ENCODE results near the gene SERINC2.

The SERINC2 gene

DNA sequence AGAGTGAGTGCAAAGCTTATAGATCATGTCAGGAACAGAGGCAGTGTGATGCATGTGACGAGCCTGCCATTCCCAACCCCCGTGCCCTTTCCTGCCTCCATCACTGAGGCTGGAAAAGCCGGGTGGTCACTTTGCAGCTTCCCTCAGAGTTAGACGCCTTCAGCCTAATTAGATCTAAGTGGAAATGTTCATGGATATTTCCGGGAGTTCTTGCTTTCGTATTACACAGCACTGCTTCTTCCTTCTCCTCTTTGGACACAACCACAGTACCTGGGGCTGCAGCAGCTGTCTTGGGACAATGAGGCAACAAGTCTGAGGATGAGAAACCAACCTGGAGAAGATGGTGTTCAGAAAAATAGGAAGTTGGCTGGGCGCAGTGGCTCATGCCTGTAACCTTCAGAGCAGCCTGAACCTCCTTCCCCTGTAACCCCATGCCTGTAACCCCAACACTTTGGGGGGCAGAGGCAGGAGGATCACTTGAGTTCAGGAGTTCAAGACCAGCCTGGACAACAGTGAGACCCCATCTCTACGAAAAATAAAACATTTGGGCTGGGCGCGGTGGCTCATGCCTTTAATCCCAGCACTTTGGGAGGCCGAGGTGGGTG lies 24.5 kb downstream of the SERINC2 start:
- H3K27me3 ChIP-seq (ENCODE audit: insufficient read depth, low read length), result no peaks in the 10 kb centered on the region
- H3K9ac ChIP-seq (ENCODE audit: low read depth, low read length), result no peak overlapping the region
- H3K4me3 ChIP-seq (ENCODE audit: low read length), result no peak overlapping the region
- no peaks in the 10 kb centered on the region for H3K9me3 ChIP-seq (ENCODE audit: insufficient read depth, low read depth, low read length)
- no peak overlapping the region for H3K27ac ChIP-seq (ENCODE audit: low read length)
- no peaks in the 10 kb centered on the region for H3K36me3 ChIP-seq (ENCODE audit: insufficient read depth, low read depth, low read length)
- H3K4me1 ChIP-seq (ENCODE audit: insufficient read depth, low read length), result no peaks in the 10 kb centered on the region; the same call in 1 of the 2 replicates

- Histone ChIP-seq H3K27ac (ENCODE audit: low read length) (no peak overlapping the region), H3K4me1 (ENCODE audit: insufficient read depth, low read length) (no peaks in the 10 kb centered on the region; the same call in 1 of the 2 replicates)
Observed at GRCh38 chr1:31439276-31439675, 26.3 kb downstream of the SERINC2 start.

GRCh38 chr1:31441073-31441472 lies 28.1 kb downstream of the SERINC2 start:
- Histone ChIP-seq H3K4me1 (ENCODE audit: insufficient read depth, low read length) (no peaks in the 10 kb centered on the region), H3K27ac (ENCODE audit: low read length) (no peak overlapping the region), H3K36me3 (ENCODE audit: insufficient read depth, low read depth, low read length) (no peaks in the 10 kb centered on the region), H3K9ac (ENCODE audit: low read depth, low read length) (no peak overlapping the region), H3K9me3 (ENCODE audit: insufficient read depth, low read depth, low read length) (peaks cover 11% of the 10 kb centered on the region; the same call in 1 of the 2 replicates), H3K4me3 (ENCODE audit: low read length) (no peak overlapping the region), H3K27me3 (ENCODE audit: insufficient read depth, low read length) (no peaks in the 10 kb centered on the region)

More at GRCh38 chr1:31439276-31439675, 26.3 kb downstream of the SERINC2 start:
- Histone ChIP-seq H3K27me3 (ENCODE audit: insufficient read depth, low read length) (no peaks in the 10 kb centered on the region), H3K9me3 (ENCODE audit: insufficient read depth, low read depth, low read length) (peaks cover 10% of the 10 kb centered on the region; the same call in 1 of the 2 replicates), H3K4me3 (ENCODE audit: low read length) (no peak overlapping the region), H3K36me3 (ENCODE audit: insufficient read depth, low read depth, low read length) (no peaks in the 10 kb centered on the region), H3K9ac (ENCODE audit: low read depth, low read length) (no peak overlapping the region)

DNA sequence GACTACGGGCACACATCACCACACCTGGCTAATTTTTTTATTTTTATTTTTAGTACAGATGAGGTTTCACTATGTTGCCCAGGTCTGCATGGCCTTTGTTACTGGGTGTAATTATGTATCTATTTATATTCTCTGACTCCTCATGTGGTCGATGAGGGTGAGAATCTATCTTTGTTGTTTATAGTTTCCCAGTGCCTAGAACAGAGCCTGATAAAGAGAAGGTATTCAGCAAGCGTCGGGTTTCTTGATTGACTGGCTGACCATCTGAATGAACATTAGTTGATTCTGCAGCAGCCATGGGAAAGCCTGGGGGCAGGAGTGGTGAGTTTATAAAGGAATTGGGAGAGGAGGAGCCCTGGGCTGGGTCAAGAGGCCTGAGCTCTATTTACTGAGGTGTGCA lies 28.5 kb downstream of the SERINC2 start:
- no peaks in the 10 kb centered on the region for H3K27me3 ChIP-seq (ENCODE audit: insufficient read depth, low read length)
- peaks cover 11% of the 10 kb centered on the region; the same call in 1 of the 2 replicates for H3K9me3 ChIP-seq (ENCODE audit: insufficient read depth, low read depth, low read length)
- no peaks in the 10 kb centered on the region for H3K4me1 ChIP-seq (ENCODE audit: insufficient read depth, low read length)
- no peak overlapping the region for H3K9ac ChIP-seq (ENCODE audit: low read depth, low read length)
- H3K4me3 ChIP-seq (ENCODE audit: low read length), result no peak overlapping the region
- H3K27ac ChIP-seq (ENCODE audit: low read length), result no peak overlapping the region
- no peaks in the 10 kb centered on the region for H3K36me3 ChIP-seq (ENCODE audit: insufficient read depth, low read depth, low read length)

- Histone ChIP-seq H3K9me3 (ENCODE audit: insufficient read depth, low read depth, low read length) (peaks cover 11% of the 10 kb centered on the region; the same call in 1 of the 2 replicates), H3K27me3 (ENCODE audit: insufficient read depth, low read length) (no peaks in the 10 kb centered on the region), H3K36me3 (ENCODE audit: insufficient read depth, low read depth, low read length) (no peaks in the 10 kb centered on the region), H3K4me3 (ENCODE audit: low read length) (no peak overlapping the region), H3K4me1 (ENCODE audit: insufficient read depth, low read length) (no peaks in the 10 kb centered on the region), H3K9ac (ENCODE audit: low read depth, low read length) (no peak overlapping the region), H3K27ac (ENCODE audit: low read length) (no peak overlapping the region)
Observed at GRCh38 chr1:31441970-31442647, 29.1 kb downstream of the SERINC2 start.

DNA sequence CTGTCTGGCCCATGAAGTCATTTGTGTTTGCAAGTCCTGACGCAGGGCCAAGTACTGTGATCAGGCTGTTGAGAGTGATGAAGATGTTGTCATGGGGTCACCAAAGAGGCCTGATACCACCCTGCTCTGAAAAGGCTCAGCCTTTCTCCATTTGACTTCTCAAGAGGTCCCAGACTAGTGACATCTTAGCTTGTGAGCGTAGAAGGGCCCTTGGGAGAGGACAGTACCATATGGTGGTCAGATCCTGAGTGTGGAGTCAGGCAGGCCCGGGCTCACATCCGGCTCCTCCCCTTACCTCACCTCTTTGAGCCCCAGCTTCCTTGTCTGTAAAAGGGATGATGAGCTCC lies 29.6 kb downstream of the SERINC2 start:
- no peak overlapping the region for H3K27ac ChIP-seq (ENCODE audit: low read length)
- no peak overlapping the region for H3K9ac ChIP-seq (ENCODE audit: low read depth, low read length)
- peaks cover 11% of the 10 kb centered on the region; the same call in 1 of the 2 replicates for H3K9me3 ChIP-seq (ENCODE audit: insufficient read depth, low read depth, low read length)
- H3K36me3 ChIP-seq (ENCODE audit: insufficient read depth, low read depth, low read length), result no peaks in the 10 kb centered on the region
- H3K4me3 ChIP-seq (ENCODE audit: low read length), result no peak overlapping the region
- no peaks in the 10 kb centered on the region for H3K4me1 ChIP-seq (ENCODE audit: insufficient read depth, low read length)
- no peaks in the 10 kb centered on the region for H3K27me3 ChIP-seq (ENCODE audit: insufficient read depth, low read length)

- Histone ChIP-seq H3K36me3 (ENCODE audit: insufficient read depth, low read depth, low read length) (no peaks in the 10 kb centered on the region), H3K4me1 (ENCODE audit: insufficient read depth, low read length) (no peaks in the 10 kb centered on the region), H3K4me3 (ENCODE audit: low read length) (no peak overlapping the region), H3K9ac (ENCODE audit: low read depth, low read length) (no peak overlapping the region), H3K27ac (ENCODE audit: low read length) (no peak overlapping the region), H3K27me3 (ENCODE audit: insufficient read depth, low read length) (no peaks in the 10 kb centered on the region), H3K9me3 (ENCODE audit: insufficient read depth, low read depth, low read length) (peaks cover 11% of the 10 kb centered on the region; the same call in 1 of the 2 replicates)
Observed at GRCh38 chr1:31443673-31444072, 30.7 kb downstream of the SERINC2 start.

DNA sequence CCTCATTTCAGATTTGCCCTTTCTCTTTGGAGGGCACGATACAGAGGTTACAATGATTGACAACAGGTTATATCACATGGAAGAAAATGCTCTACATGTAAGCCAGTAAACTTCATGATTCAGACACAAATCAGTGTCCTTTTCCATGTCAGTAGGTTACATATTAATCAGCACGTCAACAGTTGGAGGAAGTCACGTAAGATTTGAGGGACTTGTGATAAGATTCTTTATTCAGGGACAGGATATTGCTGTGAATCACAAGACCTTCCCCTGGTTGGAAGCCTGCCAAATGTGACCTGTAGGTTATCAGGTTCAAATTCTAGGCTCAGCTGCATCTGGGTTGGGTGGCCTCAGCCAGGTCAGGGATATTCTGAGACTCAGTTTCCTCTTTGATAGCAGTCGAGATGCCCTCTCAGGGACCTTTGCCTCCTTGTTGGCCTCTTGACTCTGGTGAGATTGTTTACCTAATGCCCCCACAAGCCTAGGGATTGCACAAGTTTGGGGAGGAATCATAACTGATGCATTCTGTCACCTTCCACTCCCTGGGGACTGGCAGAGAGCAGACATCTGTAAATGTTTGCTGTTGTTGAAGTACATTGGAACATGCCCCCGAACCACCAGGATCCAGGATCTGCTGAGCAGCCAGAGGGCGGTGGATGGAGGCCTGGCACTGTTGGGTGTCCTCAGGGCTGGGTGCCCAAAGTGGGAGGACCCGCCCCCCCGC lies 31.9 kb downstream of the SERINC2 start:
- Histone ChIP-seq H3K9ac (ENCODE audit: low read depth, low read length) (no peak overlapping the region), H3K4me1 (ENCODE audit: insufficient read depth, low read length) (no peaks in the 10 kb centered on the region)

GRCh38 chr1:31445951-31446350 lies 32.9 kb downstream of the SERINC2 start:
- Histone ChIP-seq H3K27ac (ENCODE audit: low read length) (no peak overlapping the region), H3K36me3 (ENCODE audit: insufficient read depth, low read depth, low read length) (no peaks in the 10 kb centered on the region), H3K9me3 (ENCODE audit: insufficient read depth, low read depth, low read length) (peaks cover 11% of the 10 kb centered on the region; the same call in 1 of the 2 replicates), H3K9ac (ENCODE audit: low read depth, low read length) (no peak overlapping the region), H3K4me1 (ENCODE audit: insufficient read depth, low read length) (no peaks in the 10 kb centered on the region), H3K27me3 (ENCODE audit: insufficient read depth, low read length) (no peaks in the 10 kb centered on the region), H3K4me3 (ENCODE audit: low read length) (no peak overlapping the region)

More for the DNA sequence above, 31.9 kb downstream of the SERINC2 start:
- no peak overlapping the region for H3K27ac ChIP-seq (ENCODE audit: low read length)
- H3K9me3 ChIP-seq (ENCODE audit: insufficient read depth, low read depth, low read length), result peaks cover 11% of the 10 kb centered on the region; the same call in 1 of the 2 replicates
- no peak overlapping the region for H3K4me3 ChIP-seq (ENCODE audit: low read length)
- H3K27me3 ChIP-seq (ENCODE audit: insufficient read depth, low read length), result no peaks in the 10 kb centered on the region
- H3K36me3 ChIP-seq (ENCODE audit: insufficient read depth, low read depth, low read length), result no peaks in the 10 kb centered on the region

- Histone ChIP-seq H3K27me3 (ENCODE audit: insufficient read depth, low read length) (no peaks in the 10 kb centered on the region), H3K9me3 (ENCODE audit: insufficient read depth, low read depth, low read length) (peaks cover 11% of the 10 kb centered on the region; the same call in 1 of the 2 replicates), H3K36me3 (ENCODE audit: insufficient read depth, low read depth, low read length) (no peaks in the 10 kb centered on the region), H3K9ac (ENCODE audit: low read depth, low read length) (no peak overlapping the region), H3K27ac (ENCODE audit: low read length) (no peak overlapping the region), H3K4me1 (ENCODE audit: insufficient read depth, low read length) (no peaks in the 10 kb centered on the region), H3K4me3 (ENCODE audit: low read length) (no peak overlapping the region)
Observed at GRCh38 chr1:31447210-31447609, 34.2 kb downstream of the SERINC2 start.

- Histone ChIP-seq H3K9ac (ENCODE audit: low read depth, low read length) (no peak overlapping the region), H3K4me3 (ENCODE audit: low read length) (no peak overlapping the region), H3K9me3 (ENCODE audit: insufficient read depth, low read depth, low read length) (peaks cover 18% of the 10 kb centered on the region; the same call in 1 of the 2 replicates), H3K27me3 (ENCODE audit: insufficient read depth, low read length) (no peaks in the 10 kb centered on the region), H3K4me1 (ENCODE audit: insufficient read depth, low read length) (no peaks in the 10 kb centered on the region), H3K27ac (ENCODE audit: low read length) (no peak overlapping the region), H3K36me3 (ENCODE audit: insufficient read depth, low read depth, low read length) (no peaks in the 10 kb centered on the region)
Observed at GRCh38 chr1:31453384-31454079, 40.5 kb downstream of the SERINC2 start.
